Subcutaneous adipose tissue (tissue), 4 donors: ENCODE results near the gene DAAM2. TPM values are rescaled to one million over a fixed set of nuclear protein-coding genes. Genes with fewer than 3 reads are reported as not detected.

ENCODE experiments used
- total RNA-seq, 4 donors: library from RNA; depleted of rRNA; stranded (reverse); fragments of >200 nt; gene quantifications; one replicate each; pipeline ENCODE4 v1.1.0, GENCODE V29; 2016
- TF ChIP-seq, protein P1 (sequence below): fragments of 450-650 bp; IDR thresholded peaks from one replicate; pipeline ENCODE4 v1.5.1; 2016; ENCODE audit warnings: low read depth, mild to moderate bottlenecking, control low read depth, antibody characterized with exemption, moderate library complexity

The DAAM2 gene
- total RNA-seq, 4 donors from 2014 or later = 36.7 to 125 (median 53.2) TPM

- TF ChIP-seq, protein P1, sequence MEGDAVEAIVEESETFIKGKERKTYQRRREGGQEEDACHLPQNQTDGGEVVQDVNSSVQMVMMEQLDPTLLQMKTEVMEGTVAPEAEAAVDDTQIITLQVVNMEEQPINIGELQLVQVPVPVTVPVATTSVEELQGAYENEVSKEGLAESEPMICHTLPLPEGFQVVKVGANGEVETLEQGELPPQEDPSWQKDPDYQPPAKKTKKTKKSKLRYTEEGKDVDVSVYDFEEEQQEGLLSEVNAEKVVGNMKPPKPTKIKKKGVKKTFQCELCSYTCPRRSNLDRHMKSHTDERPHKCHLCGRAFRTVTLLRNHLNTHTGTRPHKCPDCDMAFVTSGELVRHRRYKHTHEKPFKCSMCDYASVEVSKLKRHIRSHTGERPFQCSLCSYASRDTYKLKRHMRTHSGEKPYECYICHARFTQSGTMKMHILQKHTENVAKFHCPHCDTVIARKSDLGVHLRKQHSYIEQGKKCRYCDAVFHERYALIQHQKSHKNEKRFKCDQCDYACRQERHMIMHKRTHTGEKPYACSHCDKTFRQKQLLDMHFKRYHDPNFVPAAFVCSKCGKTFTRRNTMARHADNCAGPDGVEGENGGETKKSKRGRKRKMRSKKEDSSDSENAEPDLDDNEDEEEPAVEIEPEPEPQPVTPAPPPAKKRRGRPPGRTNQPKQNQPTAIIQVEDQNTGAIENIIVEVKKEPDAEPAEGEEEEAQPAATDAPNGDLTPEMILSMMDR = no peak
Observed at GRCh38 chr6:39923861-39924260, 131.7 kb downstream of the DAAM2 start.

DNA sequence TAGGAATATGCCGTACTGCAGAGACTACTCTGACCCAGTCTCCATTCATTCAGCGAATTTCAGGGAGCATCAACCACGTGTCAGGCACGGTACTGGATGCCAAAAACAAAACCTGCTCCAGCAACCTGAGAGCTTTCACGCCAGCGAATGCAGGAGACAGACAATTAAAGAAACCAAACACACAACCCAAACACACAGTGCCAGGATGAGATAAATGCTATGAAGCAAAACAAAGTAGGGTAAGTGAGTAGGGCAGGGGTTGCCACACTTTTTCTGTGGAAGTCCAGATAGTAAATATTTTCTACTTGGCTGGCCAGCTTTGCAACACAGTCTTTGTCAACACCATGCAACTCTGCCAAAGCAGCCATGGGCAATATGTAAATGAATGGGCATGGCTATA, 132.1 kb downstream of the DAAM2 start:
- TF ChIP-seq, protein P1 = no peak

DNA sequence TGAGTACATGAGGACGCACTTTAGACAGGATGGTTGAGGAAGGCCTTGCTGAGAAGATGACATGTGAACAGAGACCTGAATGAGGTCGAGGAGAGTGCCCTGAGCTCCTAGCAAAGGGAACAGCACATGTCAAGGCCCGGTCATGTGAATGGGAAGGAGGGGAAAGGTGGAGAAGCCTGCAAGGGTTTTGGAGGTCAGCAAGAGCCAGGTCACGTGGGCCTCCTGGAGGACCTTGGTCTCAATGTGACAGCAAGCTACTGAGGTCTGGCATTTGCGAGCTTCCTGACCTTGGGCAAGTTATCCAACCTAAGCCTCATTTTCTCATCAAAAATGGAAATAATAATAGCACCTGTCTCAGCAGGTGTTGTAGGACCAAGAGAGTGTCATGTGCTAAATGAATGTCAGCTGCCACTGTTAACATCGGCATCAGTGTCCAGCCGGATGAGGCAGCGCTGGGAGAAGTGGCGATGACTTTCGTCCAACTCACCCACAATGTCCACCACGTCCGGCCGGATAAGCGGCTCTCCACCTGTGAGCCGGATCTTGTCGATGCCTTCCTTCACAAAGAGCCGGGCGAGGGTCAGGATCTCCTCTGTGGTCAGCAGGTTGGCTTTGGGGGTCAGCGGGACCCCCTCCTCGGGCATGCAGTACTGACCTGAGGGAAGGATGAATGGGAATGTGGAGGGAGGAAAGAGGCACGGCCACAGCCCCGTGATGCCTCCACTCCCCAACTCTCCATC, 133.2 kb downstream of the DAAM2 start:
- TF ChIP-seq, protein P1 = no peak

DNA sequence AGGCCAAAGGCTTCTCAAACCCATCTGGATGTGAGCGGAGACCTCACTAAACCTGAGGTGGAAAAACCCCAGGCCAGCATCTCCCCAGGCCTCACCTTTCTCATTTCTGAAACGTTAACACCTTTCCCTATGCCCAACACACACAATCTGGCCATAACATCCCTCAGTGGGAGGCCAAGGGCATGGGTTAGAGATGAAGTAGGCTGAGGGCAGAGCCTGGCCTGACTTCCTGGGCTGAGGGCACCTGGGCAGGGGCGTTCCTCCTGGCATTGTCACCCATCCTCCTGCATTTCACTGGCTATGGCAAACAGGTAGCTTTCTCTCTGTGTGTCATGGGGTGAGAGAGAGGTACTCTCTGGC, 133.7 kb downstream of the DAAM2 start:
- TF ChIP-seq, protein P1 = no peak

- TF ChIP-seq, protein P1 = no peak
Observed at GRCh38 chr6:39926668-39927067, 134.5 kb downstream of the DAAM2 start.

GRCh38 chr6:39927159-39927558, 135.0 kb downstream of the DAAM2 start:
- TF ChIP-seq, protein P1 = no peak

- TF ChIP-seq, protein P1 = no peak
Observed at GRCh38 chr6:39929039-39929732, 137.0 kb downstream of the DAAM2 start.
